PC-9 (cell line): ENCODE measurements around the gene TMEM161B. TPM values are rescaled to one million over a fixed set of nuclear protein-coding genes. Genes with fewer than 3 reads are reported as not detected.

Experiments
- BruUV-seq: library from RNA; stranded (reverse); fragments of 400-500 nt; replicated peaks from 2 replicates; lab custom pipeline; 2021; lab: Mats Ljungman, UMichigan
- CTCF ChIA-PET: fragments of 300-600 bp; sonication (Branson Sonifier 250); formaldehyde crosslinking; loops from one replicate; lab custom pipeline; 2022; ENCODE audit warnings: antibody characterized with exemption; lab: Charles Lee
- POLR2A ChIA-PET: fragments of 300-600 bp; sonication (Branson Sonifier 250); formaldehyde crosslinking; loops from one replicate; lab custom pipeline; 2022; ENCODE audit warnings: antibody characterized with exemption; ENCODE audit not compliant: unreplicated experiment; lab: Charles Lee
- DNase-seq, 2 experiments: peaks; one replicate each; pipeline versions ENCODE4 v3.0.0 to v3.0.0-alpha.2; 2015 to 2022; ENCODE audit warnings: mixed read lengths in 1 of 2
- H2AFZ ChIP-seq: fragments of 200-600 bp; sonication (generic); 2 replicates; pipeline ENCODE4 v1.8.1; 2017; ENCODE audit warnings: antibody characterized with exemption
- H3F3A ChIP-seq: fragments of 200-600 bp; sonication (generic); 2 replicates; pipeline ENCODE4 v1.8.1; 2017; ENCODE audit warnings: antibody characterized with exemption, mild to moderate bottlenecking, low read depth; ENCODE audit not compliant: insufficient read depth
- H3K27ac ChIP-seq: fragments of 200-600 bp; sonication (generic); 2 replicates; pipeline ENCODE4 v1.6.1; 2016; ENCODE audit warnings: mixed run types
- H3K27me3 ChIP-seq: fragments of 200-600 bp; sonication (generic); 2 replicates; pipeline ENCODE4 v1.6.1; 2016; ENCODE audit warnings: low read depth, mixed run types; ENCODE audit not compliant: insufficient read depth
- H3K36me3 ChIP-seq: fragments of 200-600 bp; sonication (generic); 2 replicates; pipeline ENCODE4 v1.6.1; 2016; ENCODE audit warnings: low read depth, mixed run types
- H3K4me1 ChIP-seq: fragments of 200-600 bp; sonication (generic); replicated peaks from 2 replicates; pipeline ENCODE4 v1.6.1; 2016; ENCODE audit warnings: mixed run types; ENCODE audit not compliant: insufficient read depth
- H3K4me2 ChIP-seq: fragments of 200-600 bp; sonication (generic); 2 replicates; pipeline ENCODE4 v1.6.1; 2017; ENCODE audit warnings: mixed run types
- H3K4me3 ChIP-seq: fragments of 200-600 bp; sonication (generic); 2 replicates; pipeline ENCODE4 v1.6.1; 2016; ENCODE audit warnings: mixed run types
- H3K79me2 ChIP-seq: fragments of 200-600 bp; sonication (generic); 2 replicates; pipeline ENCODE4 v1.6.1; 2017; ENCODE audit warnings: low read depth, mixed run types
- H3K9me2 ChIP-seq: fragments of 200-600 bp; sonication (generic); 2 replicates; pipeline ENCODE4 v1.8.1; 2017; ENCODE audit warnings: mild to moderate bottlenecking; ENCODE audit not compliant: insufficient read depth
- H3K9me3 ChIP-seq: fragments of 200-600 bp; sonication (generic); 2 replicates; pipeline ENCODE4 v1.8.1; 2016; ENCODE audit warnings: low read depth; ENCODE audit not compliant: insufficient read depth
- H4K20me1 ChIP-seq: fragments of 200-600 bp; sonication (generic); 2 replicates; pipeline ENCODE4 v1.8.1; 2017; ENCODE audit not compliant: insufficient read depth
- EZH2 ChIP-seq: fragments of 200-600 bp; sonication (generic); IDR thresholded peaks from 2 replicates; pipeline ENCODE4 v1.8.0; 2017; ENCODE audit warnings: antibody characterized with exemption, low read depth
- intact Hi-C: fragments of 100-400 bp; cut with micrococcal nuclease; formaldehyde crosslinking; loops from one replicate; pipeline ENCODE4 v1.10.0; 2022; ENCODE audit not compliant: unreplicated experiment
- total RNA-seq: library from RNA; stranded (reverse); gene quantifications from 2 replicates; pipeline ENCODE4 v1.2.3, GENCODE V29; 2021
- TF ChIP-seq, protein P1 (sequence below): fragments of 200-600 bp; sonication (generic); conservative IDR thresholded peaks from 2 replicates; pipeline ENCODE4 v1.6.1; 2017; ENCODE audit warnings: mixed run types, antibody characterized with exemption, mild to moderate bottlenecking, moderate library complexity

The TMEM161B gene
- total RNA-seq, 1 experiment from 2014 or later = 24.8 TPM

DNA sequence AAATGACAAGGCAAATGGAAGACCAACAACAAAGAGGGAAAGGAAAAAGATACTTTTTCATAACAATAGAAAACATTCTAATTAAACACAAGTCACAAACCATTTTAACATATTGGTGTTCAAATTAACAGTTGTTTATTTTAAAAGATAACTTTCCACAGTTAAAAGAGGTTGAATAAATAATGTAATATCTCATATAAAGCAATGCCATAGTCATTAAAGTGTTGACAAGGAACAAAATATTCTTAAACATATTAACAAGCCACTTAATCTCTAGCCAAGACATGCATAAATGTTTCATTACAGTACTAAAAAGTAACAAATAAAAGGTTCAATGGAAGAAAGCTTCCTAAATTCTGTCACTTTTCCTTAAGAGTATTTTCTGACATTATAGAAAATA is 12.6 kb downstream of the TMEM161B start:
- Histone ChIP-seq H3K27me3 (no peaks in the 10 kb centered on the region), H3K9me3 (no peaks in the 10 kb centered on the region), H3K79me2 (peaks cover 94% of the 10 kb centered on the region), H3K4me3 (no peak overlapping the region), H3K4me1 (peaks cover 20% of the 10 kb centered on the region), H3F3A (0 out of 2 replicates have a peak, but pooled peaks cover 3% of the 10 kb centered on the region), H2AFZ (no peak overlapping the region), H3K36me3 (peaks cover 24% of the 10 kb centered on the region), H4K20me1 (no peaks in the 10 kb centered on the region; the same call in 1 of the 2 replicates), H3K4me2 (no peak overlapping the region), H3K9me2 (no peaks in the 10 kb centered on the region; the same call in 1 of the 2 replicates), H3K27ac (no peak overlapping the region)
- no peak for DNase-seq
- intact Hi-C loops = no loop called here
- no peak for TF ChIP-seq EZH2
- TF ChIP-seq, protein P1, sequence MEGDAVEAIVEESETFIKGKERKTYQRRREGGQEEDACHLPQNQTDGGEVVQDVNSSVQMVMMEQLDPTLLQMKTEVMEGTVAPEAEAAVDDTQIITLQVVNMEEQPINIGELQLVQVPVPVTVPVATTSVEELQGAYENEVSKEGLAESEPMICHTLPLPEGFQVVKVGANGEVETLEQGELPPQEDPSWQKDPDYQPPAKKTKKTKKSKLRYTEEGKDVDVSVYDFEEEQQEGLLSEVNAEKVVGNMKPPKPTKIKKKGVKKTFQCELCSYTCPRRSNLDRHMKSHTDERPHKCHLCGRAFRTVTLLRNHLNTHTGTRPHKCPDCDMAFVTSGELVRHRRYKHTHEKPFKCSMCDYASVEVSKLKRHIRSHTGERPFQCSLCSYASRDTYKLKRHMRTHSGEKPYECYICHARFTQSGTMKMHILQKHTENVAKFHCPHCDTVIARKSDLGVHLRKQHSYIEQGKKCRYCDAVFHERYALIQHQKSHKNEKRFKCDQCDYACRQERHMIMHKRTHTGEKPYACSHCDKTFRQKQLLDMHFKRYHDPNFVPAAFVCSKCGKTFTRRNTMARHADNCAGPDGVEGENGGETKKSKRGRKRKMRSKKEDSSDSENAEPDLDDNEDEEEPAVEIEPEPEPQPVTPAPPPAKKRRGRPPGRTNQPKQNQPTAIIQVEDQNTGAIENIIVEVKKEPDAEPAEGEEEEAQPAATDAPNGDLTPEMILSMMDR = no peak
- ChIA-PET POLR2A (no interaction called here), CTCF (interaction anchor here (0.6 kb wide), 1 partner anchor 437 kb away, joined by 3 read pairs; no protein-coding TSS in a partner anchor)
- no TSS peak for BruUV-seq

GRCh38 chr5:88254320-88254719 is 14.3 kb downstream of the TMEM161B start:
- H2AFZ ChIP-seq = no peak overlapping the region

GRCh38 chr5:88251048-88251711 is 17.5 kb downstream of the TMEM161B start:
- H3K27ac ChIP-seq = no peak overlapping the region
- H3K36me3 ChIP-seq = peaks cover 27% of the 10 kb centered on the region
- no peak overlapping the region for H3K4me3 ChIP-seq
- H2AFZ ChIP-seq = no peak overlapping the region
- no peak for DNase-seq
- no peaks in the 10 kb centered on the region; the same call in 1 of the 2 replicates for H3K9me2 ChIP-seq
- POLR2A ChIA-PET = no interaction called here
- H3K27me3 ChIP-seq = no peaks in the 10 kb centered on the region
- intact Hi-C loops = no loop called here
- H4K20me1 ChIP-seq = no peaks in the 10 kb centered on the region
- CTCF ChIA-PET = no interaction called here
- no peak overlapping the region for H3K4me2 ChIP-seq
- TF ChIP-seq, protein P1 = no peak
- no peak for TF ChIP-seq EZH2
- H3K9me3 ChIP-seq = no peaks in the 10 kb centered on the region; the same call in 1 of the 2 replicates
- peaks cover 95% of the 10 kb centered on the region for H3K79me2 ChIP-seq
- no TSS peak for BruUV-seq
- peaks cover 4% of the 10 kb centered on the region for H3F3A ChIP-seq
- peaks cover 30% of the 10 kb centered on the region for H3K4me1 ChIP-seq

More at GRCh38 chr5:88254320-88254719, 14.3 kb downstream of the TMEM161B start:
- no peak for DNase-seq
- Histone ChIP-seq H3K27ac (peak overlapping the region; percentile 12; the same call in 1 of the 2 replicates), H3K79me2 (peaks cover 95% of the 10 kb centered on the region), H3K4me3 (no peak overlapping the region), H4K20me1 (no peaks in the 10 kb centered on the region; the same call in 1 of the 2 replicates), H3K36me3 (peaks cover 24% of the 10 kb centered on the region), H3K9me3 (no peaks in the 10 kb centered on the region), H3F3A (no peaks in the 10 kb centered on the region), H3K27me3 (no peaks in the 10 kb centered on the region), H3K4me2 (no peak overlapping the region), H3K4me1 (peaks cover 20% of the 10 kb centered on the region), H3K9me2 (no peaks in the 10 kb centered on the region; the same call in 1 of the 2 replicates)
- POLR2A ChIA-PET = no interaction called here
- intact Hi-C loops = no loop called here
- TF ChIP-seq, protein P1 = no peak
- no peak for TF ChIP-seq EZH2
- CTCF ChIA-PET = no interaction called here
- no TSS peak for BruUV-seq
